ENCODE measurements around the gene C2orf15.
"Not testable (repeated sequence)": the region's sequence is repeated elsewhere in the genome, so short reads cannot be mapped to it uniquely, and the experiment has no call there.

Gene C2orf15

GRCh38 chr2:99111945-99112344, 29.6 kb upstream of the C2orf15 start:
- TF ChIP-seq CTCF (IDR thresholded peaks at IDR 0.05; ENCODE audit: control insufficient read depth, extremely low read depth, insufficient read depth) = no peak
- no peak for DNase-seq (ENCODE audit: low read depth)
- no peak overlapping the region for H3K4me3 ChIP-seq (ENCODE audit: low read depth, low read length)

GRCh38 chr2:99112617-99113016, 28.9 kb upstream of the C2orf15 start:
- no peak for TF ChIP-seq CTCF (IDR thresholded peaks at IDR 0.05; ENCODE audit: control insufficient read depth, extremely low read depth, insufficient read depth)
- H3K4me3 ChIP-seq (ENCODE audit: low read depth, low read length) = no peak overlapping the region
- no peak for DNase-seq (ENCODE audit: low read depth)

- TF ChIP-seq CTCF (IDR thresholded peaks at IDR 0.05; ENCODE audit: control insufficient read depth, extremely low read depth, insufficient read depth) = no peak
- H3K4me3 ChIP-seq (ENCODE audit: low read depth, low read length) = no peak overlapping the region
- DNase-seq (ENCODE audit: low read depth) = no peak
These were observed 13.5 kb upstream of the C2orf15 start for GRCh38 chr2:99127981-99128380.

GRCh38 chr2:99135044-99135556, 6.4 kb upstream of the C2orf15 start:
- H3K4me3 ChIP-seq (ENCODE audit: low read depth, low read length); DNase-seq (ENCODE audit: low read depth): not testable (repeated sequence)

- no peak for TF ChIP-seq CTCF (IDR thresholded peaks at IDR 0.05; ENCODE audit: control insufficient read depth, extremely low read depth, insufficient read depth)
- H3K4me3 ChIP-seq (ENCODE audit: low read depth, low read length) = no peak overlapping the region
- no peak for DNase-seq (ENCODE audit: low read depth)
These were observed 2.5 kb upstream of the C2orf15 start for GRCh38 chr2:99139003-99139402.

- H3K4me3 ChIP-seq (ENCODE audit: low read depth, low read length) = peak overlapping the region; percentile 74
- no peak for TF ChIP-seq CTCF (IDR thresholded peaks at IDR 0.05; ENCODE audit: control insufficient read depth, extremely low read depth, insufficient read depth)
- no peak for DNase-seq (ENCODE audit: low read depth)
These were observed 1.2 kb upstream of the C2orf15 start for GRCh38 chr2:99140056-99140859.

- TF ChIP-seq CTCF (IDR thresholded peaks at IDR 0.05; ENCODE audit: control insufficient read depth, extremely low read depth, insufficient read depth) = no peak
- DNase-seq (ENCODE audit: low read depth) = no peak
- H3K4me3 ChIP-seq (ENCODE audit: low read depth, low read length) = peak overlapping the region; percentile 74
These were observed 722 bp upstream of the C2orf15 start for GRCh38 chr2:99140860-99141109.

Data from LNCaP clone FGC (cell line).